HepG2 (cell line): ENCODE results near the gene MISFA. TPM values are rescaled to one million over a fixed set of nuclear protein-coding genes. Genes with fewer than 3 reads are reported as not detected.

Source experiments
- CHCHD3 ChIP-seq: sonication (generic); formaldehyde crosslinking; IDR thresholded peaks from 2 replicates; pipeline ENCODE4 v1.8.0; 2022; ENCODE audit warnings: mild to moderate bottlenecking, missing genetic modification reagents, moderate library complexity
- CHD4 ChIP-seq: fragments of 200-600 bp; sonication (generic); IDR thresholded peaks from 2 replicates; pipeline ENCODE4 v1.7.0; 2017; ENCODE audit warnings: mild to moderate bottlenecking, low read length, borderline replicate concordance
- GATAD1 ChIP-seq: IDR thresholded peaks from 2 replicates; pipeline ENCODE4 v1.6.1; 2016; ENCODE audit warnings: missing genetic modification reagents, missing compliant biosample characterization
- GZF1 ChIP-seq: sonication (generic); formaldehyde crosslinking; IDR thresholded peaks from 2 replicates; pipeline ENCODE4 v1.5.1; 2020; ENCODE audit warnings: mild to moderate bottlenecking, missing genetic modification reagents
- HIC2 ChIP-seq: sonication (generic); formaldehyde crosslinking; IDR thresholded peaks from 2 replicates; pipeline ENCODE4 v1.9.0; 2022; ENCODE audit warnings: low read depth, missing genetic modification reagents
- HNRNPK ChIP-seq: fragments of 200-400 bp; formaldehyde crosslinking; IDR thresholded peaks from 2 replicates; pipeline ENCODE4 v1.6.1; 2018; ENCODE audit warnings: low read length, low read depth, moderate library complexity, mild to moderate bottlenecking; ENCODE audit not compliant: poor library complexity, severe bottlenecking
- JARID2 ChIP-seq: sonication (generic); formaldehyde crosslinking; IDR thresholded peaks from 2 replicates; pipeline ENCODE4 v1.8.1; 2023; ENCODE audit warnings: missing genetic modification reagents, inconsistent platforms; ENCODE audit not compliant: insufficient replicate concordance
- MIER3 ChIP-seq: IDR thresholded peaks from 2 replicates; pipeline ENCODE4 v1.6.1; 2016; ENCODE audit warnings: missing compliant biosample characterization, borderline replicate concordance
- MTF2 ChIP-seq: sonication (generic); formaldehyde crosslinking; IDR thresholded peaks from 2 replicates; pipeline ENCODE4 v1.5.0; 2020; ENCODE audit warnings: missing genetic modification reagents, borderline replicate concordance
- PAXIP1 ChIP-seq: sonication (generic); formaldehyde crosslinking; conservative IDR thresholded peaks from 2 replicates; pipeline ENCODE4 v1.4.0; 2020; ENCODE audit warnings: mild to moderate bottlenecking, missing genetic modification reagents, moderate library complexity
- PHF20 ChIP-seq: sonication (generic); formaldehyde crosslinking; IDR thresholded peaks from 2 replicates; pipeline ENCODE4 v1.5.0; 2020; ENCODE audit warnings: mild to moderate bottlenecking, missing genetic modification reagents
- U2AF1 ChIP-seq: fragments of 200-400 bp; formaldehyde crosslinking; optimal IDR thresholded peaks from 2 replicates; pipeline ENCODE3; 2017; ENCODE audit warnings: mild to moderate bottlenecking, low read depth, low read length
- U2AF2 ChIP-seq: fragments of 200-400 bp; formaldehyde crosslinking; IDR thresholded peaks from 2 replicates; pipeline ENCODE4 v1.6.1; 2017; ENCODE audit warnings: low read depth, mild to moderate bottlenecking, low read length
- YY1 ChIP-seq: IDR thresholded peaks from 2 replicates; pipeline ENCODE4 v1.6.1; 2011; ENCODE audit warnings: low read length, low read depth, moderate library complexity, mild to moderate bottlenecking; ENCODE audit not compliant: insufficient read depth, insufficient replicate concordance
- ZBTB3 ChIP-seq: sonication (generic); formaldehyde crosslinking; IDR thresholded peaks from 2 replicates; pipeline ENCODE4 v1.4.0; 2020; ENCODE audit warnings: low read depth, mild to moderate bottlenecking, moderate library complexity, missing genetic modification reagents, borderline replicate concordance
- ZNF232 ChIP-seq: sonication (generic); formaldehyde crosslinking; IDR thresholded peaks from 2 replicates; pipeline ENCODE4 v1.4.0; 2020; ENCODE audit warnings: missing genetic modification reagents, borderline replicate concordance
- ZNF432 ChIP-seq: sonication (generic); formaldehyde crosslinking; IDR thresholded peaks from 2 replicates; pipeline ENCODE4 v1.5.0; 2020; ENCODE audit warnings: missing genetic modification reagents, mild to moderate bottlenecking, borderline replicate concordance
- ZNF496 ChIP-seq: sonication (generic); formaldehyde crosslinking; IDR thresholded peaks from 2 replicates; pipeline ENCODE4 v1.8.1; 2023; ENCODE audit warnings: mild to moderate bottlenecking, moderate library complexity, missing genetic modification reagents; ENCODE audit not compliant: insufficient replicate concordance
- ZNF768 ChIP-seq: sonication (generic); formaldehyde crosslinking; IDR thresholded peaks from 2 replicates; pipeline ENCODE4 v1.4.0; 2020; ENCODE audit warnings: missing genetic modification reagents
- polyA plus RNA-seq, 8 experiments: library from polyadenylated mRNA; depleted of rRNA in 3 of 8; stranded (reverse) in 7 of 8; unstranded in 1 of 8; fragments of >200 nt; fragmentation: Illumina TruSeq in 4 of 8; extraction: Trizol in 4 of 8; gene quantifications; 2 replicates each; pipeline versions ENCODE4 v1.2.1 to v1.2.3, GENCODE V29; 2011 to 2016; ENCODE audit warnings: low read depth in 4 of 8, missing spikeins in 1 of 8, mixed read lengths in 1 of 8; ENCODE audit not compliant: insufficient read depth in 1 of 8
- total RNA-seq, 5 experiments: library from RNA; depleted of rRNA; stranded (reverse); fragments of >200 nt; fragmentation: Illumina TruSeq; extraction: Trizol; gene quantifications; 2 replicates each; pipeline ENCODE4 v1.2.3, GENCODE V29; 2016; ENCODE audit warnings: low read depth in 1 of 5
- TF ChIP-seq, protein P1 (sequence below): sonication (generic); formaldehyde crosslinking; IDR thresholded peaks from 2 replicates; pipeline ENCODE4 v1.5.0; 2020; ENCODE audit warnings: missing genetic modification reagents

The MISFA gene
- total and polyA plus RNA-seq, 2 of the 13 experiments (the other 11 are each of a cell fraction or from before 2014, with no cell fraction given), result 1.4 to 5.4 TPM

DNA sequence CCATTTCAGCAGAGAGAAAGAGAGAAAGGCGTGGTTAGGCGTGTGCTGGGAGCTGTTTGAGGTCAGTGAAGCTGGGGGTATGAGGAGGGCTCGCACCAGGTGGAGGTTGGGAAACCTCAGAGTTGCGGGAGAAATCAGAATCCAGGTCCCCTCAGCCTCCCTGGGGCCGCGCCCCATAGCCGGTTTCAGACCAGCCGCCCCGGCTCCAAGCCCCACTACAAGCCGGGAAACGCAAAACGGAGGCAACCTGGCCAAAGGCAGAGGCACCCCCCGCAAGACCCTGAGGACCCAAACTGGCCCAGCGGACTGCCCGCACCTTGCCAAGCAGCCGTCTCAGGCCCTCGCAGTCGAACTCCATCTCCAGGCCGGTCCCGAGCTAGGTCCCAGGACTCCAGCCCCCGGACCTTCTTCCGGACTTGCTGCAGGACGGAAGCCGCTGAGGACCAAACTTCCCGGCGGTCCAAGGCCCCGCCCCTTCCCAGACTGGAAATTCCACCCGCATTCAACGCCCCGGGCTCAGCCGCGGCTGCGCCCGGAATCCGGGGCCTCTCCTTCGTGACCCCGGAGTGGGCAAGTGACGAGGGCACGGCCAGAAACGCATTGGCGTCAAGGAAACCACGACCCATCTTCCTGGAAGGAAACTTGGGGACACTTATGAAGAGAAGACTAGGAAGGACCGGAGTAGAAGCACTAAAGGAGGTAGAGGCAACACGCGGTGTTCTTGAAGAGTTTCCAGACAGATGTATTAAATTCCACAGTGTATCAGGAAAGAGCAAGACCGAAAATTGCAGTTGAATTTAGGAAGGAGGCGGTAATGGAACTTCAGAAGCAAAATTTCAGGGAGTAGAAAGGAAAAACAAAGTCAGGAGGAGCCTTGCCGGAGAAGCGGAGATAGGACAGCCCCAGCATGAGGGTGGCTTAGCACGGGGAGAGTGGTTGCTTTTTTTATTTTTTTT, 11.0 kb upstream of the MISFA start, which contains the start of gene UEVLD (continued):
- TF ChIP-seq HIC2 (CRISPR knock-in tag) (no peak), ZNF232 (peak; percentile 87; the same call in 1 of the 2 replicates), PHF20 (CRISPR knock-in tag) (peak; percentile 94), ZNF432 (CRISPR knock-in tag) (no peak), GATAD1 (peak; percentile 91), CHD4 (no peak), U2AF2 (0 out of 2 replicates have a peak, but pooled peaks have one; percentile 66), MTF2 (CRISPR knock-in tag) (peak; percentile 83; the same call in 1 of the 2 replicates), ZNF768 (CRISPR knock-in tag) (peak; percentile 29; the same call in 1 of the 2 replicates), PAXIP1 (peak; percentile 54), U2AF1 (no peak), ZNF496 (CRISPR knock-in tag) (no peak), CHCHD3 (no peak), HNRNPK (no peak), ZBTB3 (CRISPR knock-in tag) (0 out of 2 replicates have a peak, but pooled peaks have one; percentile 28), JARID2 (CRISPR knock-in tag) (no peak), MIER3 (CRISPR knock-in tag) (peak; percentile 82; the same call in 1 of the 2 replicates), YY1 (peak; percentile 75), GZF1 (no peak)
- TF ChIP-seq, protein P1, sequence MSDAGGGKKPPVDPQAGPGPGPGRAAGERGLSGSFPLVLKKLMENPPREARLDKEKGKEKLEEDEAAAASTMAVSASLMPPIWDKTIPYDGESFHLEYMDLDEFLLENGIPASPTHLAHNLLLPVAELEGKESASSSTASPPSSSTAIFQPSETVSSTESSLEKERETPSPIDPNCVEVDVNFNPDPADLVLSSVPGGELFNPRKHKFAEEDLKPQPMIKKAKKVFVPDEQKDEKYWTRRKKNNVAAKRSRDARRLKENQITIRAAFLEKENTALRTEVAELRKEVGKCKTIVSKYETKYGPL, result 0 out of 2 replicates have a peak, but pooled peaks have one; percentile 15
